NOMO-1 treated with dmso at 0.1 percent for 144 hours (cell line): ENCODE measurements around the gene AJM1.

ENCODE experiments used
- DNase-seq: peaks from one replicate; lab custom pipeline; 2025; ENCODE audit not compliant: unreplicated experiment; lab: John Stamatoyannopoulos, UW

The AJM1 gene

DNA sequence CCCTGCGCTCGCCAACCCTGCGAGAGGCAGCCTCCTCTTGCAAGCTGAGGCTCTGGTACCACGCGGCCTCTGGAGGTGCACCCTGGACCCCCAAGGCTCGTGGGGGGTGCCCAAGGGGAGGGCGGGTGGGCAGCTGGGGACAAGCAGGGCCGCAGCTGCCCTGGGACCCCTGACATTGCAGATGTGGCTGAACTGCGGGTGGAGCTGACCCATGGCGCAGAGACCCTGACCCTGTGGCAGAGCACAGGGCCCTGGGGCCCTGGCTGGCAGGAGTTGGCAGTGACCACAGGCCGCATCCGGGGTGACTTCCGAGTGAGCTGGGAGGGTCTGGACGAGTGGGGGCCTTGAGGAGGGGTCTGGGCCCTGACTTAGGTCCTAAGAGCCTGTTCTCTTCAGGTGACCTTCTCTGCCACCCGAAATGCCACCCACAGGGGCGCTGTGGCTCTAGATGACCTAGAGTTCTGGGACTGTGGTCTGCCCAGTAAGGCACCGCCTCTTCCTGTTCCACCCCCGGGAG lies 11.4 kb downstream of the AJM1 start:
- no peak for DNase-seq

DNA sequence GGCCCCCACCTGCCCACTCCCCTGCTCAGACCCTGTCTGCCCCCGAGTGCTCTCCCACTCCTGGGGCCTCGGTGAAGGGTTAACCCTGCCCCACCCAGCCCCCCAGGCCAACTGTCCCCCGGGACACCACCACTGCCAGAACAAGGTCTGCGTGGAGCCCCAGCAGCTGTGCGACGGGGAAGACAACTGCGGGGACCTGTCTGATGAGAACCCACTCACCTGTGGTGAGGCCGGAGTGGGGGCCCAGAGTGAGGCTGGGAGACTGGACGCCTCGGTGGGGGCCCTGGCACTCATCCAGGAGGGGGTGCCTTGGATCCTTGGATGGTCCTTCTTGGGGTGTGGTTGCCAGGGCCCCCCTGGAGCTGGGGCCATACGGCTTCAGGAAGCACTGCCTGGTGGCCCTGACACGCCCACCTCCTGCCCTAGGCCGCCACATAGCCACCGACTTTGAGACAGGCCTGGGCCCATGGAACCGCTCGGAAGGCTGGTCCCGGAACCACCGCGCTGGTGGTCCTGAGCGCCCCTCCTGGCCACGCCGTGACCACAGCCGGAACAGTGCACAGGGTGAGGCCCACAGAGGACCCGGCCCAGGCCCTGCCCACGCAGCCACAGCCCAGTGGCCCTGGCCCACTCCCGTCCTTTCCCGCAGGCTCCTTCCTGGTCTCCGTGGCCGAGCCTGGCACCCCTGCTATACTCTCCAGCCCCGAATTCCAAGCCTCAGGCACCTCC lies 12.0 kb downstream of the AJM1 start:
- DNase-seq: no peak

DNA sequence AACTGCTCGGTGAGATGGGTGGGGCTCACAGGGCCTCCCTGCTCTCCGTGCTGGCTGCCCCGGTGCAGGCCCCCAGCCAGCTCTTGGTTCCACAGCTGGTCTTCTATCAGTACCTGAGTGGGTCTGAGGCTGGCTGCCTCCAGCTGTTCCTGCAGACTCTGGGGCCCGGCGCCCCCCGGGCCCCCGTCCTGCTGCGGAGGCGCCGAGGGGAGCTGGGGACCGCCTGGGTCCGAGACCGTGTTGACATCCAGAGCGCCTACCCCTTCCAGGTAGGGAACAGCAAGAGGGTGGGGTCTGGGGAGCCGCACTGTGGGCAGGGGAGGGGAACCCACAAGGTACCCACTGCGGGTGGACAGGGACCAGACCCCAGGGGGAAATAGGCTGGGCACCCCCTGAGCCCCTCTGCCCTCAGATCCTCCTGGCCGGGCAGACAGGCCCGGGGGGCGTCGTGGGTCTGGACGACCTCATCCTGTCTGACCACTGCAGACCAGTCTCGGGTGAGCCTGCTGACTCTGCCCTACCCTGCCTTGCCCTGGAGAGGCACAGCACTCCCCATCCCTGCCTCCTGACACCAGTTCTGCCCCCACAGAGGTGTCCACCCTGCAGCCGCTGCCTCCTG lies 12.7 kb downstream of the AJM1 start:
- no peak for DNase-seq

DNA sequence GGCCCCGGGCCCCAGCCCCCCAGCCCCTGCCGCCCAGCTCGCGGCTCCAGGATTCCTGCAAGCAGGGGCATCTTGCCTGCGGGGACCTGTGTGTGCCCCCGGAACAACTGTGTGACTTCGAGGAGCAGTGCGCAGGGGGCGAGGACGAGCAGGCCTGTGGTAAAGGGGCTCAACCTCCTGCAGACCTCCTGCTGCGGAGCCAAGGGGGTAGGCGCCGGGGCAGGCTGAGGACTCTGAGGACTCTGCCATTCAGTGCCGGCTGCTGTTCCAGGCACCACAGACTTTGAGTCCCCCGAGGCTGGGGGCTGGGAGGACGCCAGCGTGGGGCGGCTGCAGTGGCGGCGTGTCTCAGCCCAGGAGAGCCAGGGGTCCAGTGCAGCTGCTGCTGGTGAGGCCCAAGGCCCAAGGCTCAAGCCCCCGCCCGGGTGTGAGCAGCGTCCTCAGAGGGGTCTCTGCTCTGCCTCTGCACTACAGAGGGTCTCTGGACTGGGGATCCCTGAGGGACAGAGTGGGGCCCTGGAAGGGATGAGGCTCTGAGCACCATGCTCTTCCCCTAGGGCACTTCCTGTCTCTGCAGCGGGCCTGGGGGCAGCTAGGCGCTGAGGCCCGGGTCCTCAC lies 13.3 kb downstream of the AJM1 start:
- DNase-seq: no peak

DNA sequence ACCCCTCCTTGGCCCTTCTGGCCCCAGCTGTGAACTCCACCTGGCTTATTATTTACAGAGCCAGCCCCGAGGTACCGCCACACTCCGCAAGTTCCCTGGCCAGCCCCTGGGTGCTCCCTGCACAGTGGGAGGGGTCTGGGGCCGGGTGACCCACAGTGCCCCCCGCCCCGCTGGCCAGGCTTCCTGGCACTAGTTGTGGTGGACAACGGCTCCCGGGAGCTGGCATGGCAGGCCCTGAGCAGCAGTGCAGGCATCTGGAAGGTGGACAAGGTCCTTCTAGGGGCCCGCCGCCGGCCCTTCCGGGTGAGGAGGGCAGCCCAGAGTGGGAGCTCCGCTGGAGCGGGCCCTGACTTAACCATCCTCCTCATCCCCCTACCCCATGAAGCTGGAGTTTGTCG lies 13.8 kb downstream of the AJM1 start:
- DNase-seq: no peak

DNA sequence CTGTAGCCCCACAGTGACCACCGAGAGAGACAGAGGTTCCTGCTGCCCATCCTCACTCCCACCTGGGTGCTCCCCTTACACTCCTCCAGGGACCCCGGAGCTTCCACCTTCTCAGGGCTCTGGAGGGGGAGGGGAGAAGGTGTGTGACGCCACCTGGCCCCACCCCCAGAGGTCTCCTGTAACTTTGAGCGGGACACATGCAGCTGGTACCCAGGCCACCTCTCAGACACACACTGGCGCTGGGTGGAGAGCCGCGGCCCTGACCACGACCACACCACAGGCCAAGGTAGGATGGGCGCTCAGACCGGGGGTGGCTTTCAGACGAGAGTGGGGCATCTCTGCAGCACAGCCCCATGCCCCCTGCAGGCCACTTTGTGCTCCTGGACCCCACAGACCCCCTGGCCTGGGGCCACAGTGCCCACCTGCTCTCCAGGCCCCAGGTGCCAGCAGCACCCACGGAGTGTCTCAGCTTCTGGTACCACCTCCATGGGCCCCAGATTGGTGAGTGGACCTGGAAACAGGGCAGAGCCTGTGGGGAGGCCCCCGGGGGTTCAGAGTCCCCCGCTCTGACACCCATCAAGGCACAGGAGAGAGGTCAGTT lies 14.4 kb downstream of the AJM1 start:
- DNase-seq: no peak

DNA sequence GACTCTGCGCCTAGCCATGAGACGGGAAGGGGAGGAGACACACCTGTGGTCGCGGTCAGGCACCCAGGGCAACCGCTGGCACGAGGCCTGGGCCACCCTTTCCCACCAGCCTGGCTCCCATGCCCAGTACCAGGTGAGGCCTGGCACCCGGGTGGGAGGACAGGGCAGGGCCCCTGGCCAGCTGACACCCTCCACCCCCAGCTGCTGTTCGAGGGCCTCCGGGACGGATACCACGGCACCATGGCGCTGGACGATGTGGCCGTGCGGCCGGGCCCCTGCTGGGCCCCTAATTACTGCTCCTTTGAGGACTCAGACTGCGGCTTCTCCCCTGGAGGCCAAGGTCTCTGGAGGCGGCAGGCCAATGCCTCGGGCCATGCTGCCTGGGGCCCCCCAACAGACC lies 14.9 kb downstream of the AJM1 start:
- no peak for DNase-seq

DNA sequence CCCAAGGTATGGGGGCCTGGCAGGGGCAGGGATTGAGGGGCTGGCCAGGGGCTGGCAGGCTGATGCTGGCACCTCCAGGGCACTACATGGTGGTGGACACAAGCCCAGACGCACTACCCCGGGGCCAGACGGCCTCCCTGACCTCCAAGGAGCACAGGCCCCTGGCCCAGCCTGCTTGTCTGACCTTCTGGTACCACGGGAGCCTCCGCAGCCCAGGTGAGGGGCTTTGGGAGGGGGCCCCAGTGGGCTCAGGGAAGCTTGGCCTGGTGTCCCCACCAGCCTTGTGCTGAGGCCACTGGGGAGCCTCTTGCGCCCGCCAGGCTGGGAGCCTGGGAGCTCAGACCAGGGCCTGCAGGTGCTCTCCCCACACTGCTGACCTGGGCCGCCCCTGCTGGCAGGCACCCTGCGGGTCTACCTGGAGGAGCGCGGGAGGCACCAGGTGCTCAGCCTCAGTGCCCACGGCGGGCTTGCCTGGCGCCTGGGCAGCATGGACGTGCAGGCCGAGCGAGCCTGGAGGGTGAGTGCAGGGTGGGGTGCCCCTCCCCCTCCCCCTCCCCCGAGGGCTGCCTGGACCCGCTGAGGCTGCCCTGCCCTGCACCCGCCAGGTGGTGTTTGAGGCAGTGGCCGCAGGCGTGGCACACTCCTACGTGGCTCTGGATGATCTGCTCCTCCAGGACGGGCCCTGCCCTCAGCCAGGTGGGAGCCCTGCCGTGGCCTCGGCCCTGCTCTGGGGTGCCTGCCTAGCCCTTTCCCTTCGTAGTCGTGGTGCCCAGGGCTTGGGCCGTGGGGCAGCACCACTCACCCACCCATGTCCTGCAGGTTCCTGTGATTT lies 15.5 kb downstream of the AJM1 start:
- no peak for DNase-seq

DNA sequence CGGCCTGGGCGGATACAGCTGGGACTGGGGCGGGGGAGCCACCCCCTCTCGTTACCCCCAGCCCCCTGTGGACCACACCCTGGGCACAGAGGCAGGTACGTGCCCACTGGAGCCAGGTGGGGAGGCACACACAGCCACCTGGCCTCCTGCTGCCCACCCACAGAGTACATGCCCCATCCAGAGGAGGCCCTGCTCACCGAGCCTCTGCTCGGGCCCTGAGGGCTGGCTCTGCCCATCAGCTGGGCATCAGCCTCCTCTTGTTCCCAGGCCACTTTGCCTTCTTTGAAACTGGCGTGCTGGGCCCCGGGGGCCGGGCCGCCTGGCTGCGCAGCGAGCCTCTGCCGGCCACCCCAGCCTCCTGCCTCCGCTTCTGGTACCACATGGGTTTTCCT lies 16.2 kb downstream of the AJM1 start:
- no peak for DNase-seq

DNA sequence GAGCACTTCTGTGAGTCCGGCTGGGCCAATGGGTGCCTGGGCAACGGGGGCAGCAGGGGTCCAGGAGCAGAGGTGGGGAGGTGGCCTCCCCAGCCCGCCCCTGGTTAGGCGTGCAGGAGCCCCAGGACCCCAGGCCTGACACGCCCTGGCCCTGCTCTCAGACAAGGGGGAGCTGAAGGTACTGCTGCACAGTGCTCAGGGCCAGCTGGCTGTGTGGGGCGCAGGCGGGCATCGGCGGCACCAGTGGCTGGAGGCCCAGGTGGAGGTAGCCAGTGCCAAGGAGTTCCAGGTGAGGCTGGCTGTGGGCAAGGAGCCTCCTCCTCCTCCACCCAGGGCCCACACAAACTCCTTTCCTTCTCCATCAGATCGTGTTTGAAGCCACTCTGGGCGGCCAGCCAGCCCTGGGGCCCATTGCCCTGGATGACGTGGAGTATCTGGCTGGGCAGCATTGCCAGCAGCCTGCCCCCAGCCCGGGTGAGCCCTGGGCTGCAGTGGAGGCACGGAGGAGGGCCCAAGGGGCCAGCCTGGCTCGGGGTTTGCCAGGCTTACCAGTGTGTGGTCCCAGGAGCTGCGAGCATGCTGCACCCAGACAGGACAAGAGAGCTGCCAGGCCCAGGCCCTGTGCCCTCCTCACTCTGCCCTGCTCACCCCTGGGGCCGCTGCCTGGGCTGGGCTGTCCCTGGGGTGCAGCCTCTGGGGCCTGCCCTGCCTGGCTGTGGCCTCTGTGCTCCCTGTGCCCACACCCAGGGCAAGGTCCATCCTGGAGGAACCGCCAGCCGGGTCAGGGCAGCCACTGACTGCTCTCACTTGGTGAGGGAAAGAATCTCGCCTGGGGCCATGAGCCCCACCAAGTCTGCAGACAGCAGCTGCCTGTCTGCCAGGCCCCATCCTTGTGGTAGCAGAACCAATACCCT lies 16.8 kb downstream of the AJM1 start:
- no peak for DNase-seq

DNA sequence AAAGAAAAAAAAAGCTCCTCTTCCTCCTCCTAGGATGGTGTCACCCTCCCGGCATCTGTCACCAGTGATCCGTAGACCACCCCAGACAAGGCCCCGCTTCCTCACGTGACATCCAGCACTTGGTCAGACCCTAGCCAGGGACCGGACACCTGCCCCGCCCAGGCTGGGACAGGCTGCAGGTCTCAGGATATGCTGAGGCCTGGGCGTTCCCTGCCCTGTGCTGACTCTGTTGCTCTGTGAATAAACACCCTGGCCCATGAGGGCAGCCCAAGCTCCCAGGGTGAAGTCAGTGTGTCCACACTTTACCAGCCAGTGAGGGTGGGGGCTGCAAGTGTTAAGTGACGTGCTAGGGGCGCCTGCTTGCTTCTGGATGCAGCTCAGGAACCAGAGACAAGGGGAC lies 18.3 kb downstream of the AJM1 start:
- no peak for DNase-seq

DNA sequence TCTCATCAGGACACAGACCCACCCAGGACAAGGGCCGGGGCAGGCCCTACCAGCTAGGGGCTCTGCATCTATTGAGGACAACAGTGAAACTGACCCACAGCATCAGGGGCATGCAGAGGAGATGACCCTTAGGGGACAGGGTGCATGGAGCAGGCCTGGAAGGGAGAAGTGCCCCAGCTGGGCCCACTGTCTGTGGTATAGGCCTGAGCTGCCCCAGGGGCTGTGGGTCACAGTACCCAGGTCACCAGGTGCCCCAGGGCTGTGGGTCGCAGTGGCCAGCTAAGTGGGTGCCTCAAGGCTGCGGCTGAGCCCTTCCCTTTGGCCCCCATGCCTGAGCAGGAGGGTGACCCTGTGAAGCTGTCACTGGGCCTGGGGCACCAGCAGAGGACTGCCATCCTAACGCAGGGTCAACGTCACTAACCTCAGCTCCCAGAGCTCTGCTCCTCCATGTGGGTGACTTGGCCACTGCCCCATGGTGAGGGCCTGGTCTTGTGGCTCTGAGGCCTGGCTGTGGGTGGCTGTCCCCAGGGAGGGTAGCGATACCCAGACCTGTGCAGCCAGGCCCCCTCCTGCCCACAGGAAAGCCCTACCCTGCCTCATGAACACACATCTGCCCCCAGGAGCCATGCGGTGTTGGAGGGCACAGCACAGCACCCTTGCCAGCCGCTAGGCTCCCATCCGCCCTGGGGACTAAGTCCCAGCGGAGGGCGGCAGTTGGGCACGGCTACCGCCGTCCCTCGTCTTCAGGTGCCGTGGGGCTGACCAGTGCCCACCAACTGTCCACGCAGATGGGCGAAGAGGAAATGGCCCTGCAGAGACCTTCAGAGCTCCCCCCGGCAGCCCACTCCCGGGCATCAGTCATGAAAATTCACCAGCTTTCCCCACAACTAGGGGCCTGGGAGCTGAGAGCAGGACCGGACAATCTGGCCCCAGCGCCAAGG lies 18.9 kb downstream of the AJM1 start:
- no peak for DNase-seq

DNA sequence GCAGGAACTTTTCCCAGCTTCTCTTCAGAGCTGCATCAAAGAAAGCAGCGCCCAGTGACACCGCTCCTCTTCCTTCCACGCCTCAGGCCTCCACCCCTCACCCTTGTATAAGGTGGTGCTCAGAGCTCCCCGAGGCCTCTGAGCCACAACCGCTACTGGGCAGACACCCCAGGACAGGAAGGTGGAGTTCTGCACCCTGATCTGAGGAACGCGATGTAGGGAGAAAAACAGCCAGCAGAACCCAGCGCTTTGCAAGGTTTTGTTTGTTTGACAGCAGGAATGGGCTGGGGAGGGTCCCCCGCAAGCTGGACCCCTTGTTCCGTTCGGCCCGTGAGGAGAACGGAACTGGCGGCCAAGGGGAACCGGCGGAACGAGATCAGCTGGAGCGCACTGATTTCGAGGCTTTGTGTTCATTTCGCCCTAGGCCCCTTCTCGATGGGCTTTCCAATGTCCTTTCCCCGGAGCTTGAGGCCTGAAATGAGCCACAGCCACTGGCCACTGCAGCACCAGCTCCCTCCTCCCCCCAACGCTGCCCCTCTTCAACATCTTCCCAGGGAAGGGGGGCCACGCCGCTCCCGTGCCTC lies 19.7 kb downstream of the AJM1 start:
- no peak for DNase-seq

DNA sequence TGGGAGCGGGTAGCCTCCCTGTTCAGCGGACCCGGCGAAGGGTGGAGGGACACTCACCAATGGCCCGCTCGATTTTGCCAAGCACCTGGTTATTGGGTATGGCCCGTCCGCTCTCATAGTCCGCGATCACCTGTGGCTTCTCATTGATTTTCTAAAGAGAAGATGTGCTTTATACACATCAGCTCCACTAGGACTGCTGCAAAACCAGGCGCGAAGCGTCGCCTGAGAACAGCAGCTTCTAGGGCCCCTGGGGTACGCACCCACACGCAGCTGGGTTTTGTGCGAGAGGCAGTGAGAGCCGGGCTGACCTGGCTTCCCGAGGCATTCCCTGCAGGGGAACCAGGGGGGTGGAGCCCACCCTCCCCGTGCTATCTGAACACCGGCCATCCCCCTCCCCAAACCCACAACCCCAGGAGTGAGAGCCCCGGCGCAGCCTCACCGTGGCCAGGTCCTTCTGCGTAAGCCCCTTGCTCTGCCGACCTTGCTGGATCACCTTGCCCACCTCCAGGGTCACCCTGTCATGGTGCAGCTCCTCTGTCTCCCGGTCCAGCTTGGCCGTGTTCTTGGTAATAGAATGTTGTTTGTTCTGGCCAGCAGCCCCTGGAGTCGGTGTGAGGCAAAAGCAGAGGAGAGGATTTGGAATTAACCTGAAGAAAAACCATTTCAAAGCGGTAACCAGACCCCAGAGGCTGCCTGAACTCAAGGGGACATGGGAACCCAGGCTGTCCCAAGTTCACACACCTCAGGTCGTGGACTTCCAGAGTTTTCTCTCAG lies 20.8 kb downstream of the AJM1 start:
- no peak for DNase-seq

DNA sequence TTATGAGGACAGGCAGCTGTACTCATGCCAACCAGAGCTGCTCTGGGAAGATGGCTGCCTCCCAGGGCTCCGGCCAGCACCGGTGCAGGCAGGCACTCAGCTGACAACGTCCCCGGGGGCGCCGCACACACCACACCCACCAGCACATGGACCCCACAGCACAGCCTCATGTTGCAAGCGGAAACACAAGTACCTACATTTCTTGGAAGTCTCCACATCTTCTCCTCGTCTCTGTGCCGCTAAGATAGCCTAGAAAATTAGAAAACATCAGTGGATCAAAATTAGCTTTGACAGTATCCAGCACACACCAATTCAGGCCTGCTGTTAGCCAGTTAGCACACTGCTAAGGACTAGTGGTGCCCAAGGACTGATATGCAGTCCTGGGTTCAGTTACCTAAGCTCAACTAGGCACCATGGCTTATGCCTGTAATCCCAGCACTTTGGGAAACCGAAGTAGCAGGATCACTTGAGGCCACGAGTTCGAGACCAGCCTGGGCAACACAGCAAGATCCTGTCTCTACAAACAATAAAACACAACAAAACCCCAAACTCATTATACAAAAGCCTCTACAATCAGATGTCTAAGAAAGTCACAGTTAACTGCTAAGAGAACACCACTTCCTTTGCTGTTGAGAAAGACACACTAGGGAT lies 21.5 kb downstream of the AJM1 start:
- DNase-seq: no peak

DNA sequence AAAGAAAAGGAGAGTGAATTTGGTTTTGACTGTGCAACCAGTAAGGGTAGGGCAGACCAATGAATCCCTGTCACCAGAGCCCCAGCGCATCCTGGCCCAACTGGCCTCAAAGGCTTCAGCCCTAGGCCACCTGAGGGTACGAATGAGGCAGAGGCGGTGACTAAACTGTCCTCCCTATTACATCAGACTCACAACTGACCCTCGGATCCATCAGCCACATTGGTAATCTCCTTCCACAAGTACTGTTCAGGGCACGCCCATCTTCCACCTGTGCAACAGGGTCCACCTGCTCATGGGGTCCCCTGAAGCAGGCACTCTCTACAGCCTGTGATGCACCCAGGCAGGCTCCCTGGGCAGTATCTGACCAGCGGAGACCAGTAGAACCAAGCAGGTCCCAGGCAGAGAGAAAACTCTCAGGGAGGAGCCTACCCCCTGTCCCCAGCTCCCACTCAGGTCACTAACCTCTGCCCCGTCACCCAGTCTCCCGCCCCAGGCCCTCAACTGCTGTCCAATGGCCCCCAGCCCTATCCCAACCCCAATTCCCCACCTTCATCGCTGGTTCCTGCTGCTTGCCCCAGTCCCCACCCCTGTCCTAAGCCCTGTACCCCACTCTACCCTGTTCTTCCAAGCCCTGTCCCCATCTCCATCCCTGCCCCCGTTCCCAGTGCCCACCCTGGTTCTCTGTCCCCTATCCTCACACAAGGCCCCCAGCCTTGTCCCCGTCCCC lies 22.9 kb downstream of the AJM1 start:
- DNase-seq: no peak

DNA sequence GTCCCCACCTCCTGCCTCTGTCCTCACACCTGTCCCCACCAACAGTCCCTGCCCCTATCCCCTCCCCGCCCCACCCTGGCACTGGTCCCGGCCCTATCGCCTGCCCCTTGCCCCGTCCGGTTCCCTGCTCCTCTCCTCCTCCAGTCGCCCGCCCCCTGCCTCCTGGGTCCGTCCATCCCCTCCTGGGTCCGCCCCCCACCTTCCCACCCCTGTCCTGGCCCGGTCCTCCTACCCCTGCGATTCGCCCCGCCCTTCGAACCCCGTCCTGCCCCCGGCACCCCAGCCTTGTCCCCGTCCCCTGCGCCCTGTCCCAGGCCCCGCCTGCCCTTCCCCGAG lies 23.5 kb downstream of the AJM1 start:
- DNase-seq: no peak
